PC-3 (cell line): ENCODE data around the gene ADGRV1. TPM values are rescaled to one million over a fixed set of nuclear protein-coding genes. Genes with fewer than 3 reads are reported as not detected.
"Not testable (repeated sequence)": the region's sequence is repeated elsewhere in the genome, so short reads cannot be mapped to it uniquely, and the experiment has no call there.

Experiments
- ATAC-seq: fragments of 200-7000 bp; cut with Tn5 transposase; 2 replicates; pipeline ENCODE4 v1.9.1; 2020; ENCODE audit warnings: mild to moderate bottlenecking, moderate library complexity
- BruUV-seq: library from RNA; stranded (reverse); fragments of 400-500 nt; replicated peaks from 2 replicates; lab custom pipeline; 2021; lab: Mats Ljungman, UMichigan
- CTCF ChIA-PET: fragments of 300-600 bp; sonication (Branson Sonifier 250); formaldehyde crosslinking; loops from one replicate; lab custom pipeline; 2022; ENCODE audit warnings: antibody characterized with exemption; lab: Charles Lee
- POLR2A ChIA-PET: fragments of 300-600 bp; sonication (Branson Sonifier 250); formaldehyde crosslinking; loops from one replicate; lab custom pipeline; 2022; ENCODE audit warnings: antibody characterized with exemption; ENCODE audit not compliant: unreplicated experiment; lab: Charles Lee
- DNase-seq: peaks from one replicate; pipeline ENCODE4 v3.0.0-alpha.2; 2015
- H2AFZ ChIP-seq: fragments of 300-600 bp; sonication (generic); 2 replicates; pipeline ENCODE4 v1.6.0; 2016; ENCODE audit warnings: antibody characterized with exemption, low read length
- H3F3A ChIP-seq: fragments of 300-600 bp; sonication (generic); one replicate; pipeline ENCODE4 v1.6.0; 2017; ENCODE audit warnings: antibody characterized with exemption, low read length, control low read depth, mild to moderate bottlenecking; ENCODE audit not compliant: unreplicated experiment
- H3K27ac ChIP-seq: fragments of 300-600 bp; sonication (generic); 2 replicates; pipeline ENCODE4 v1.5.1; 2016; ENCODE audit warnings: mild to moderate bottlenecking, low read length
- H3K27me3 ChIP-seq: fragments of 300-600 bp; sonication (generic); 2 replicates; pipeline ENCODE4 v1.6.1; 2016; ENCODE audit warnings: low read length, mixed read lengths
- H3K36me3 ChIP-seq: fragments of 300-600 bp; sonication (generic); 2 replicates; pipeline ENCODE4 v1.6.1; 2016; ENCODE audit warnings: low read depth, mixed run types, low read length, mixed read lengths
- H3K4me1 ChIP-seq: fragments of 300-600 bp; sonication (generic); 2 replicates; pipeline ENCODE4 v1.5.1; 2016; ENCODE audit warnings: low read length; ENCODE audit not compliant: insufficient read depth
- H3K4me2 ChIP-seq: fragments of 300-600 bp; sonication (generic); 2 replicates; pipeline ENCODE4 v1.6.0; 2016; ENCODE audit warnings: low read length
- H3K4me3 ChIP-seq: fragments of 300-600 bp; sonication (generic); 2 replicates; pipeline ENCODE4 v1.5.1; 2016; ENCODE audit warnings: mild to moderate bottlenecking, low read length, mixed read lengths
- H3K79me2 ChIP-seq: fragments of 300-600 bp; sonication (generic); 2 replicates; pipeline ENCODE4 v1.6.1; 2017; ENCODE audit warnings: low read length, mixed read lengths
- H3K9ac ChIP-seq: fragments of 300-600 bp; sonication (generic); 2 replicates; pipeline ENCODE4 v1.6.0; 2016; ENCODE audit warnings: mild to moderate bottlenecking, low read length
- H3K9me2 ChIP-seq: fragments of 300-600 bp; sonication (generic); replicated peaks from 2 replicates; pipeline ENCODE4 v1.6.1; 2016; ENCODE audit warnings: mixed run types, low read length, mixed read lengths
- H3K9me3 ChIP-seq: fragments of 300-600 bp; sonication (generic); 2 replicates; pipeline ENCODE4 v1.6.1; 2016; ENCODE audit warnings: low read length, mixed read lengths
- H4K20me1 ChIP-seq: fragments of 300-600 bp; sonication (generic); 2 replicates; pipeline ENCODE4 v1.6.1; 2016; ENCODE audit warnings: low read length, mixed read lengths
- CTCF ChIP-seq: fragments of 300-600 bp; sonication (generic); conservative IDR thresholded peaks from 2 replicates; pipeline ENCODE4 v1.5.1; 2017; ENCODE audit warnings: antibody characterized with exemption, low read depth, mild to moderate bottlenecking, low read length
- EZH2 ChIP-seq: fragments of 300-600 bp; sonication (generic); IDR thresholded peaks from one replicate; pipeline ENCODE4 v1.6.1; 2017; ENCODE audit warnings: antibody characterized with exemption, mild to moderate bottlenecking, low read length; ENCODE audit not compliant: unreplicated experiment
- EZH2phosphoT487 ChIP-seq: fragments of 300-600 bp; sonication (generic); IDR thresholded peaks from 2 replicates; pipeline ENCODE4 v1.6.1; 2018; ENCODE audit warnings: mild to moderate bottlenecking, antibody characterized with exemption, low read length, borderline replicate concordance
- intact Hi-C: fragments of 100-400 bp; cut with micrococcal nuclease; formaldehyde crosslinking; loops from 2 replicates; pipeline ENCODE4 v1.9.0; 2023
- total RNA-seq: library from RNA; depleted of rRNA; stranded (reverse); fragments of >200 nt; gene quantifications from 2 replicates; pipeline ENCODE4 v1.2.3, GENCODE V29; 2014

ADGRV1 gene
- total RNA-seq, 1 experiment from 2014 or later, result 22.7 TPM

- CTCF ChIA-PET, result interaction anchor here (0.6 to 1.0 kb wide), 3 partner anchors 9 to 626 kb away, joined by 3 to 6 read pairs (median 5); no protein-coding TSS in a partner anchor
- intact Hi-C loops, result no loop called here
- Histone ChIP-seq H4K20me1 (no peaks in the 10 kb centered on the region), H2AFZ (no peak overlapping the region), H3K9me2 (no peaks in the 10 kb centered on the region), H3K9me3 (no peaks in the 10 kb centered on the region), H3K4me1 (no peaks in the 10 kb centered on the region), H3K36me3 (0 out of 2 replicates have a peak, but pooled peaks cover 7% of the 10 kb centered on the region), H3F3A (no peaks in the 10 kb centered on the region), H3K4me3 (no peak overlapping the region), H3K79me2 (no peaks in the 10 kb centered on the region), H3K27me3 (no peaks in the 10 kb centered on the region), H3K9ac (no peak overlapping the region), H3K27ac (no peak overlapping the region), H3K4me2 (no peak overlapping the region)
- DNase-seq (peak; percentile 23), ATAC-seq (no peak)
- BruUV-seq, result no TSS peak
- POLR2A ChIA-PET, result no interaction called here
- no peak for TF ChIP-seq EZH2phosphoT487
- no peak for TF ChIP-seq EZH2
- TF ChIP-seq CTCF, result peak; percentile 63
Observed at GRCh38 chr5:90793183-90793582, 234.6 kb downstream of the ADGRV1 start.

- H3K79me2 ChIP-seq, POLR2A ChIA-PET, H3K9me3 ChIP-seq, H3K36me3 ChIP-seq, ATAC-seq, H3K9me2 ChIP-seq, CTCF ChIA-PET, H3K4me3 ChIP-seq, H3F3A ChIP-seq, BruUV-seq, H3K27ac ChIP-seq, H3K4me2 ChIP-seq, H2AFZ ChIP-seq, intact Hi-C loops, H3K9ac ChIP-seq, H3K27me3 ChIP-seq, H3K4me1 ChIP-seq, H4K20me1 ChIP-seq, DNase-seq: not testable (repeated sequence)
Observed at GRCh38 chr5:90796919-90797318, 238.3 kb downstream of the ADGRV1 start.

GRCh38 chr5:90800082-90800481 is 241.5 kb downstream of the ADGRV1 start:
- H3K27ac ChIP-seq, H3K4me3 ChIP-seq, H3K27me3 ChIP-seq, H3K4me1 ChIP-seq, DNase-seq, POLR2A ChIA-PET, H3F3A ChIP-seq, BruUV-seq, H3K9me3 ChIP-seq, H3K79me2 ChIP-seq, ATAC-seq, H4K20me1 ChIP-seq, H3K9me2 ChIP-seq, H3K4me2 ChIP-seq, H3K9ac ChIP-seq, CTCF ChIA-PET, H2AFZ ChIP-seq, H3K36me3 ChIP-seq: not testable (repeated sequence)
- intact Hi-C loops, result loop anchor here (10.0 kb wide), 1 partner anchor 615 kb away; no protein-coding TSS in a partner anchor

GRCh38 chr5:90800515-90800914 is 241.9 kb downstream of the ADGRV1 start:
- ATAC-seq, H3F3A ChIP-seq, H3K27ac ChIP-seq, H3K4me3 ChIP-seq, H4K20me1 ChIP-seq, H3K4me2 ChIP-seq, BruUV-seq, H3K79me2 ChIP-seq, H3K4me1 ChIP-seq, H3K36me3 ChIP-seq, H3K9ac ChIP-seq, H2AFZ ChIP-seq, H3K9me3 ChIP-seq, H3K27me3 ChIP-seq, H3K9me2 ChIP-seq, CTCF ChIA-PET, POLR2A ChIA-PET: not testable (repeated sequence)
- DNase-seq, result peak; percentile 32
- intact Hi-C loops, result loop anchor here (10.0 kb wide), 1 partner anchor 614 kb away; no protein-coding TSS in a partner anchor
